ENCODE data around the gene PRRC2A.
A peak's percentile ranks its signal among the peaks of the same experiment; 100 is the strongest.

The PRRC2A gene

DNA sequence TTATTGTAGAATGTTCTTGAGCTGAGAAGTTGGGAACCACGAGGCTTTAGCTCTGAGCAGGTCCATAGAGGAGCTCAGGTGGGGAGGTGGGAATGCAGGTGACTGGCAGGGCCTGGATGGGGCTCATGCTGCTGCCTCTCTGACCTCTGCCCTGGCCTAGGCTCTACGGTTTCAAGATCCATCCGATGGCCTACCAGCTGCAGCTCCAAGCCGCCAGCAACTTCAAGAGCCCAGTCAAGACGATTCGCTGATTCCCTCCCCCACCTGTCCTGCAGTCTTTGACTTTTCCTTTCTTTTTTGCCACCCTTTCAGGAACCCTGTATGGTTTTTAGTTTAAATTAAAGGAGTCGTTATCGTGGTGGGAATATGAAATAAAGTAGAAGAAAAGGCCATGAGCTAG, 49.2 kb downstream of the PRRC2A start, which contains the start of gene LY6G5B:
Gene LY6G5B (plus strand): TSS at position 301 of the 400 bp plus-strand sequence. CDS start 975 bp downstream, outside the sequence.
- no peak for DNase-seq

GRCh38 chr6:31676322-31676903, 55.9 kb downstream of the PRRC2A start:
- DNase-seq, result no peak

GRCh38 chr6:31676904-31677303, 56.4 kb downstream of the PRRC2A start:
- no peak for DNase-seq

DNA sequence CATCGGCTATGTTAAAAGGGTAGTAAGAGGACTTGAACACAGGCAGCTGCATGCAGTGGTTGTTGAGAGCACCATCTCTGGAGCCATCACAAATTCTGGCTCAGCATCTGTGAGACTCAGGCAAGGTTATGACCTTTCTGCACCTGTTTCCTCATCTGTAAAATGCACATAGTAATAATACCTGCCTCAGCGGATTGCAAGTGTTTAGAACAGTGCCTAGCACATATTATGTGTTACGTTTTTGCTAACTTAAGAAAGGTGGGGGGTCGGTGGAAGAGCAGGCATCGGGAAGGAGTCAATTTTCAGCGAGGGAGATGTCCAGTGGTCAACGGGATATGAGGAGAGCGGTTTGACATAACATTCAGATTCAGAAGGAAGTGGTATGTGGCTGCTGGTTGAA, 57.4 kb downstream of the PRRC2A start:
- DNase-seq, result no peak

DNA sequence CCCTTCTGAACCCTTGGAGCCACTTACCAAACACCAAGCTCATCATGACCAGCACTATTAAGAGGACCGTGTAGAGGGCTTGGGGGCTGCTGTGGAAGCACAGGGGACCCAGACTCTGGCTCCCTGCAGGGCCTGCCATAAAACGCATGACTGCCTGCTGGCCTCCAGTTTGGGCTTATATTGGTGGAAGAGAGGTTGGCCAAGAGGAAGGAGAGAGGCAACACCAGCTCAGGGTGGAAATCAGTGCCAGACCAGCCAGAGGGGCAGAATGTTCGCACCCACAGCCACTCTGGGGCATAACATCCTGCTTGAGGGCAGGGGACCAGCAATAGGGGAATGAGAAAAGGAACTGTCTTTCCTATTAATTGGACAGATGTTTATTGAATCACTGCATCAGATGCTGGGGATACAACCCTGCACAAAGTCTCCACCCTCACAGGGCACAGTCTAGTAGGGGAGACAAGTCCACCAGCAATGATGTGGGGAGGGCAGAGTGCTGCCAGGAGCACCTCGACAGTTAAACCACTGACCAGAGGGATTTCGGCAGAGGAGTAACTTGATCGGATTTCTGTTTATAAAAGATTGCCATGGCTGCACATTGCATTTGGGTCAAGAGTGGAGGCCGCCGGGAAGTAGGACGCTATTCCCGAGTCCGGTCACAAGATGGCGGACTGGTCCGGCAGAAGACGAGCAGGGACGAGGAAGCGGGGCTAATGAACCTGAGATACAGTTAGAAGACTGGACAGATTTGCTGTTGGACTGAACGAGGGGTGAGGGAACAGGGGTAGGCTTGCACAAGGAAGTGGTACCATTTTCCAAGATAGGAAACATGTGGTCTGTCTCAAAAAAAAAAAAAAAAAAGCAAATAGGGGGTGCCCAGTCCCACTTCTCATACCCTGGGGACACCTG, 60.0 kb downstream of the PRRC2A start, which contains the start of gene LY6G5C:
Gene LY6G5C (minus strand): TSS at position 842 of the 909 bp plus-strand sequence. CDS start 694 bp downstream, at position 148.
- peak; percentile 65 for DNase-seq

GRCh38 chr6:31681135-31681671, 60.7 kb downstream of the PRRC2A start:
- DNase-seq, result peak; percentile 56

- DNase-seq, result no peak
Measured at GRCh38 chr6:31683591-31683990, 63.1 kb downstream of the PRRC2A start.

GRCh38 chr6:31686483-31686882, 66.0 kb downstream of the PRRC2A start:
- no peak for DNase-seq

- DNase-seq, result no peak
Measured at GRCh38 chr6:31687321-31687720, 66.8 kb downstream of the PRRC2A start.
